ENCODE results near the gene ZNF302.
"Not testable (repeated sequence)": the region's sequence is repeated elsewhere in the genome, so short reads cannot be mapped to it uniquely, and the experiment has no call there.

Gene ZNF302

DNA sequence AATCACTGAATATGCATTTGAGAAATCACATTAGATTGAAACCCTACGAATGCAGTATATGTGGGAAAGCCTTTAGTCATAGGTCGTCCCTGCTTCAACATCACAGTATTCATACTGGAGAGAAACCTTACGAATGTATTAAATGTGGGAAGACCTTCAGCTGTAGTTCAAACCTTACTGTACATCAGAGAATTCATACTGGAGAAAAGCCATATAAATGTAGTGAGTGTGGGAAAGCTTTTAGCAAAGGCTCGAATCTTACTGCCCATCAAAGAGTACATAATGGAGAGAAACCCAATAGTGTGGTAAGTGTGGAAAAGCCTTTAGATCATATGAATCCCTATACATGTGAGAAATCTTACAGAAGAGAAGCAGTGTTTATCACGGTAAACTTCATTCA, 7.8 kb downstream of the ZNF302 start:
- Mint-ChIP-seq H3K9me3 (peaks cover 73% of the 10 kb centered on the region), H3K36me3 (ENCODE audit: low read depth) (peaks cover 47% of the 10 kb centered on the region)
- H3K4me3 Mint-ChIP-seq; H3K27ac Mint-ChIP-seq; H3K27me3 Mint-ChIP-seq (ENCODE audit: low read depth); H3K4me1 Mint-ChIP-seq (ENCODE audit: low read depth): not testable (repeated sequence)

DNA sequence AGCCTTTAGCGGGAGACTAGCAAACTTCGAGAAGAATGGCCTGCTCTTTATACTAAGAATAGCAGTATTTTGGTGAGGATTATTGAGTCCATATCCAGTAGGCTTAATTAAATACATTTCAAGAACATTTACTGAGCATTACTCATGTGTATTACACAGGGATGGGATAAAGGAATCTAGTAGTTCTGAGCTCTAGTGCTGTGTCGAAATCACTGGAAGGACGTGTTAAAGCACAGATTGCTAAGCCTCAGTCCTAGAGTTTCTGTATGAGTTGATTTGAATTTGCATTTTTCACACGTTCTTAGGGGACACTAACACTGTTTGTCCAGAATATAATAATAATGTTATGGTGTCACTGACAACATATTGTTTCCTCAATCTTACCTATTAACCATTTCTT, 9.0 kb downstream of the ZNF302 start:
- Mint-ChIP-seq H3K4me3 (no peak overlapping the region), H3K27ac (no peak overlapping the region), H3K36me3 (ENCODE audit: low read depth) (peaks cover 37% of the 10 kb centered on the region), H3K27me3 (ENCODE audit: low read depth) (no peaks in the 10 kb centered on the region), H3K9me3 (peaks cover 73% of the 10 kb centered on the region), H3K4me1 (ENCODE audit: low read depth) (no peaks in the 10 kb centered on the region)

DNA sequence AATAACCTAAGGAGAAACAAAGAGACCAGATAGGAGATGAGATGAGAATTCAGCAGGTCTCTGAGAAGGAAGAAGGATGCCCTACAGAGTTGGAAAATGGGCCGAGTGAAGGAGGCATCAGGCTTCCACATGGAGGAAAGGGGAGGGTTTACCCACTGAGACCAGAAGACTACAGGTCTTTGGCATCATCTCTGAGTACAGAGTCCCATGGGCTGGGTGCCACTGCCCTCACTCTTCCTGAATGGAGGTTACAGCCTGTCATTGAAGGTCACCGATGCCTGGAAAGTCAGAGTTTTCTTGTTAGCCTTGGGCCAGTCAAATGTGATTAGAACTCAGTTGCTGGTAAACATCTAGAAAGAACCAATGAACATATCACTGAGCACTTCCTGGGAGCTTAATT, 9.9 kb downstream of the ZNF302 start:
- Mint-ChIP-seq H3K4me1 (ENCODE audit: low read depth) (no peaks in the 10 kb centered on the region), H3K9me3 (peaks cover 75% of the 10 kb centered on the region), H3K27ac (no peak overlapping the region), H3K36me3 (ENCODE audit: low read depth) (peaks cover 30% of the 10 kb centered on the region), H3K4me3 (no peak overlapping the region), H3K27me3 (ENCODE audit: low read depth) (no peaks in the 10 kb centered on the region)

DNA sequence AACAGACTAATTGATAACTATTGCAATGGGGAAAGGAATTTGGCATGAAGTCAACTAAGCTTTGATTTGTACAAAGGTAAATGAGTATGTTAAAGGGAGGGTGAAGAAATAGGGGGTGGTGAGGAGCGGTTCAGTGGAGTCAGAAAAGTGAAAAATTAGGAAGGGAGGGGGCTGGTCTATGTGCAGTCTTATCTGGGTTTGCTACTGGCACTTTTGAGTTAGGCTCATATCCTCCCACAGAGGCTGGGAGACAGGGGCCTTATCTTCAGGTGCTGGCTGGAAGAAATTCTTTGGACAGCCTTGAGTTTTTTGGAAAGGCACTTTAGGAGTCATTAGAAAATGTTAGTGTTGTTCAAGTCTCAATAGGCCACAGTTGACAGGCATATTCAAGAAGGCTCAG, 11.1 kb downstream of the ZNF302 start:
- no peaks in the 10 kb centered on the region for H3K4me1 Mint-ChIP-seq (ENCODE audit: low read depth)
- no peak overlapping the region for H3K27ac Mint-ChIP-seq
- H3K36me3 Mint-ChIP-seq (ENCODE audit: low read depth), result peaks cover 20% of the 10 kb centered on the region
- peaks cover 68% of the 10 kb centered on the region for H3K9me3 Mint-ChIP-seq
- H3K27me3 Mint-ChIP-seq (ENCODE audit: low read depth), result no peaks in the 10 kb centered on the region
- H3K4me3 Mint-ChIP-seq, result no peak overlapping the region

DNA sequence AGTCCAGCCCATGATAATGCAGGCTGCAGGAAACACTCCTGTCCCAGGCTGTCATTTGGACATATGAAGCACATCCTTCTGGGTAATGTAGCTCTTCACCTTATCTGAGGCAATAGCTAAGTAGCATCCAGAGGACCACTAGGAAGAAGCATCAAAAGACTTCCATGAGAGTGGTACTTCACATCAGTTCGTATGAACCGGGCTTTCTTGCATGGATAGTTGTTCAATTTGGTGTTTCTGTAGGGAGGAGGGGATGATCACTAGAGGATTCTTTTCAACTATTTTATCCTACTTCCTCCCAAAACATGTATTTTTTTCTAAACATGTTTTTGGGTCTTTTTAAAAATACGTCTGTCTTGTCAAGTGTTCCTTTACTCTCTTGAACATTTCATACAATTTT, 12.9 kb downstream of the ZNF302 start:
- no peak overlapping the region for H3K27ac Mint-ChIP-seq
- peaks cover 7% of the 10 kb centered on the region for H3K36me3 Mint-ChIP-seq (ENCODE audit: low read depth)
- H3K27me3 Mint-ChIP-seq (ENCODE audit: low read depth), result no peaks in the 10 kb centered on the region
- peaks cover 62% of the 10 kb centered on the region for H3K9me3 Mint-ChIP-seq
- H3K4me1 Mint-ChIP-seq (ENCODE audit: low read depth), result no peaks in the 10 kb centered on the region
- no peak overlapping the region for H3K4me3 Mint-ChIP-seq

DNA sequence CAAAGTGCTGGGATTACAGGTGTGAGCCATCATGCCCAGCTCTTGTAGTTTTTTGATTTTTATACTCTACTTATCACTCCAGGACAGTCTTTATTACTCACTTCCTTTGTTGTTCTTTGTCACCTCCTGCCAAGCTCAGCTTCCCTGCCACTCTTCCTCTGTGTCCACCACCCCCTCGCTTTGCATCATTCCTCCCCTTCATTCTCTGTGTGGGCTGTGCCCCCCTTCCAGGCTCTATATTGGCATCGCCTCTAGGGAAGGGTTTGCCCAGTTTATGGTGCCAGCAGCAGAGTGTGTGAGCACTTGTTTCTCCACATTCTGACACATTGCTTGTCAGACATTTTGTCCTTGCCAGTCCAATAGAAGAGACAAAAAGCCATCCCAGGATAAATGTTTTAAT, 15.1 kb downstream of the ZNF302 start:
- peaks cover 1% of the 10 kb centered on the region for H3K36me3 Mint-ChIP-seq (ENCODE audit: low read depth)
- H3K27me3 Mint-ChIP-seq (ENCODE audit: low read depth), result no peaks in the 10 kb centered on the region
- H3K4me3 Mint-ChIP-seq, result no peak overlapping the region
- H3K4me1 Mint-ChIP-seq (ENCODE audit: low read depth), result no peaks in the 10 kb centered on the region
- peaks cover 40% of the 10 kb centered on the region for H3K9me3 Mint-ChIP-seq
- no peak overlapping the region for H3K27ac Mint-ChIP-seq

DNA sequence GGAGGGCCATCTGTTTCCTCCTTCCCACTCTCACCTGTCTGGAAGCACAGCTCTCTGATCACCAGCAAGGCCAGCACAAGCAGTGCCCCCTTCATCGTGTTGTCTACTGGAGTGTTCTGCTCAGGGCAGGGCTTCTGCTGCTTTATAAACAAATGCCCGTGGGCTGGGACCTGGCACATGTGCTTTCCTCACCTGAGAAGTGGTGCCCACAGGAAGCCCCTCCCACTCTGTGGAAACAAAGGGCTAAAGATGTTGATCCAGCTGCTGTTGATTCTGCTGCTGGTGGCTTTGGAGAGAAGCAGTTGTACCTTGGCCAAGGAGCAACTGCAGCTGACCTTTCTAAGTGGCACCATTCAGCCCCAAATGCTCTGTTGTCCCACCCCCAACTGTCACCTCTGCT, 30.2 kb downstream of the ZNF302 start:
- Mint-ChIP-seq H3K27ac (no peak overlapping the region), H3K27me3 (ENCODE audit: low read depth) (no peaks in the 10 kb centered on the region), H3K4me3 (no peak overlapping the region), H3K9me3 (peaks cover 22% of the 10 kb centered on the region), H3K36me3 (ENCODE audit: low read depth) (no peaks in the 10 kb centered on the region), H3K4me1 (ENCODE audit: low read depth) (peaks cover 1% of the 10 kb centered on the region)

DNA sequence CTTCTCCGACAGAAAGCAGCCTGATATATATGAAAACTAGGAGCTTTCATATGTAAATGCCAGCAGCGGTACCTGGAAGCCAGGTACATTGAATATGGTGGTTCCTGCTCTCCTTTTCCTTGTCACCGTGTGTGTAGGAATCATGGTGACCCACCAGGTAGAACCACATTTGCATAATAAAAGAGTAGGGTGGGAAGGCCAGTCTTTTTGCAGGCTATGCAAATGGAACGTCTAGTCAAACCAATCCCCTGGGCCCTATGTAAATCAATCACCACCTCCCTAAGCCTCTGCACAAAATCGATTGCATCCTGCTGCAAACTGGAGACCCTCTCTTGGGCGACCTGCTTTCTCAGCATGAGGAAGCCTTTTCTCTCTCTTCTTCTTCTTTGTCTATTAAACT, 34.4 kb downstream of the ZNF302 start:
- no peak overlapping the region for H3K4me3 Mint-ChIP-seq
- peaks cover 5% of the 10 kb centered on the region for H3K36me3 Mint-ChIP-seq (ENCODE audit: low read depth)
- H3K27me3 Mint-ChIP-seq (ENCODE audit: low read depth), result no peaks in the 10 kb centered on the region
- peaks cover 32% of the 10 kb centered on the region for H3K9me3 Mint-ChIP-seq
- no peak overlapping the region for H3K27ac Mint-ChIP-seq
- peaks cover 1% of the 10 kb centered on the region for H3K4me1 Mint-ChIP-seq (ENCODE audit: low read depth)

DNA sequence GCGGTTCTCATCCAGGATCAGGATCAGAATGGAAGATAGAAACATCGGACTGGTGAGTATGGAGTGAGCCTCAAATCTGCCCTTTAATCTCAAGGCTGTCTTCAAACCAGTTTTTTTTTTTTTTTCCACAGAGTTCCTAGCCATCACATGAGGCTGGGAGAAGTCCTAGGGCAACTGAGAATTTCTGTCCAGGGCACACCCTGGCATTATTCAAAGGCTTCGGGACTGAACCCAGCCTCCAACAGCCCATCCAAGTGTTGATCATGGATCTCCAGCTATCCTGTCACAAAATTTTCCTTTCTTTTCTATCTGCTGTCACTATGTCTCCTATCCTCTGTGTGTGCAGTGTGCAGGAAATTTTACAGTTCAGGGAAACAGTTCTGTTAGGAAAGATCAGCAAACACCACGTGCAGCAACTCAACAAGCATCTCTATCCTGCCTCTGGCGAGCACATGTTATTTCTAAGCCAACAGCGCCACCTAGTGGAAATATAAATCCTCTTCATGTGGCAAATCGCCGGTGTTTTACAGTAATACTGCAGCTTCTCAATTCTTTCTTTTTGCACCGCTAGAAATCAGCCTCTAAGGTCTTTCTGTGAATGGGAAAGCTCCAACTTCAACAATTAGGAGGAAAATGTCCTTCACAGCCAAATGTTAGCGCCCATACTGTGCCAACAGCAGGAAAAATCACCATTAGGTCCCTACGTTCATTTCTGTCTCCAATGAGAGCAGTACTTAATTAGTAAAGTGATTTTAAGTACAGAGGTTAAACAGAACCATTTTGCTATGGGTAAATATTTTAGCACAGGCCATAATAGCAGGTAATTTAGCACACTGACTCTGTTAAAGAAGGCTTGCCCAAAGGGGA, 35.1 kb downstream of the ZNF302 start:
- Mint-ChIP-seq H3K27me3 (ENCODE audit: low read depth) (no peaks in the 10 kb centered on the region), H3K36me3 (ENCODE audit: low read depth) (peaks cover 5% of the 10 kb centered on the region), H3K4me1 (ENCODE audit: low read depth) (peaks cover 1% of the 10 kb centered on the region)

DNA sequence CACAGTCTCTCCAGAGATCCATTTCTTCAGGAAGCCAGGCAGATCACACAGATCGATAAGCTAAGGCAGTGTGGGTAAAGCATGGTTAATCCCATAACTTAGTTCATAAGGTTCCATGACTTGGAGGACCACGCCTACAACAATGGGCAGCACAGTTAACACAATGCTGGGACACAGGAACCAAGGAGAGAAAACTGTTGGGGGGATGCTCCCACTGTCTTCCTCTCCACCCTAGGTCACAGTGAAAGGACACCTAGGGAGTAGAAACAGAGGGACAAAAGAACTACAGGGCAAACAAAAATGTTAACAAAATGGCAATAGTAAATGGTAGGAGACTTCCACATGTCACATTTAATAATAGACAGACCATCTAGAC, 35.8 kb downstream of the ZNF302 start:
- Mint-ChIP-seq H3K27me3 (ENCODE audit: low read depth) (no peaks in the 10 kb centered on the region), H3K9me3 (peaks cover 32% of the 10 kb centered on the region), H3K4me3 (no peak overlapping the region), H3K27ac (no peak overlapping the region), H3K4me1 (ENCODE audit: low read depth) (peaks cover 1% of the 10 kb centered on the region), H3K36me3 (ENCODE audit: low read depth) (peaks cover 5% of the 10 kb centered on the region)

More for the DNA sequence above, 35.1 kb downstream of the ZNF302 start:
- Mint-ChIP-seq H3K4me3 (no peak overlapping the region), H3K27ac (no peak overlapping the region), H3K9me3 (peaks cover 32% of the 10 kb centered on the region)

DNA sequence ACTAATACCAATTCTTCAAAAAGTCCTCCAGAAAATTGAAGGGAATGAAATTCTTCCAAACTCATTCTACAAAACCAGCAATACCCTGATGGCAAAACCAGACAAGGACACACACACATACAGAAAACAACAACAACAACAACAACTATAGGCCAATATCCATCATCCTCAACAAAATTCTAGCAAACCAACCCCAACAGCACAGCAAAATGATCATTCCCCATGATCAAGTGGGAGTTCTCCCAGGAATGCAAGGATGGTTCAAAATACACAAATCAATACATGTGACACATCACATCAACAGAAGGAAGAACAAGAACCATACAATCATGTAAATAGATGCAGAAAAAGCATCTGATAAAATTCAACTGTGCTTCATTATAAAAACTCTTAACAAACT, 37.9 kb downstream of the ZNF302 start:
- H3K27ac Mint-ChIP-seq, result no peak overlapping the region
- H3K4me3 Mint-ChIP-seq, result no peak overlapping the region
- no peaks in the 10 kb centered on the region for H3K27me3 Mint-ChIP-seq (ENCODE audit: low read depth)
- peaks cover 5% of the 10 kb centered on the region for H3K36me3 Mint-ChIP-seq (ENCODE audit: low read depth)
- peaks cover 32% of the 10 kb centered on the region for H3K9me3 Mint-ChIP-seq
- H3K4me1 Mint-ChIP-seq (ENCODE audit: low read depth), result peaks cover 1% of the 10 kb centered on the region

DNA sequence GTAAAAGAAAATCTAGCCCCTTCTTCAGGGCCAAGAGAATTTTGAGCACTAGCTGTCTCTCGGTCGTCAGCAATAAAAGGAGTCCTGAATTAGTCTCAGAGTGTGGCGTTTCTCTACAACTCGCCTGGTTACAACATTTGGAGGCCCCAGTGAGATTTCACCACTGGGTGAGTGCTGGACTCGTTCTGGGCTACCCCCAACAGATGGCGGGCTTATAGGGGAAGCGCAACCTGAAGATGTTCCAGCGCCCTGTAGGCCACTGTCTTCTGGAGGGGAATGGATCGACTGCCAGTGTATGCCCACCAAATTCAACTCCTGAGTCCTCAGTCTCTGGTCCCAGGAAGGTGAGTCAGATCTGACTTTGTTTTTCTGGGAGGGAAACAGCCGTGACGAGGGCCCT, 44.9 kb downstream of the ZNF302 start:
- H3K36me3 Mint-ChIP-seq (ENCODE audit: low read depth), result no peaks in the 10 kb centered on the region
- H3K4me1 Mint-ChIP-seq (ENCODE audit: low read depth), result no peaks in the 10 kb centered on the region
- no peak overlapping the region for H3K4me3 Mint-ChIP-seq
- peaks cover 7% of the 10 kb centered on the region for H3K27me3 Mint-ChIP-seq (ENCODE audit: low read depth)
- H3K27ac Mint-ChIP-seq, result no peak overlapping the region
- no peaks in the 10 kb centered on the region for H3K9me3 Mint-ChIP-seq

DNA sequence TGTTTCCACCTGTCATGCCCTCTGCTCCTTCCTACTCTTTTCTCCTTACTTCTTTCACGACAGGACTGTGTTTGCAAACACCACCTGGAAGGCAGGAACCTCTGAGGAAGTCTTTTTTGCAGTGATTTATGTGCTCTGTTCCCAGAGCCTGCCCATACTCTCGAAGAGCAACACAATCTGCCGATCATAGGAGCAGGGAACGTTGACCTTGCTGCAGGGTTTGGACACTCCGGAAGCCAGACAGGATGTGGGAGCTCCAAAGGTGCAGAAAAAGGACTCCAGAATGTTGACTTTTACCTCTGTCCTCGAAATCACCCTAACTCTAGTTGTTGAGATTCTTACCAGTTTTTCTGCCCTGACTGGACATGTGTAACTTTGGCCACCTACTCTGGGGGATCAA, 47.9 kb downstream of the ZNF302 start:
- H3K9me3 Mint-ChIP-seq, result no peaks in the 10 kb centered on the region
- peaks cover 12% of the 10 kb centered on the region for H3K27me3 Mint-ChIP-seq (ENCODE audit: low read depth)
- no peaks in the 10 kb centered on the region for H3K36me3 Mint-ChIP-seq (ENCODE audit: low read depth)
- H3K4me1 Mint-ChIP-seq (ENCODE audit: low read depth), result no peaks in the 10 kb centered on the region
- H3K27ac Mint-ChIP-seq, result no peak overlapping the region
- H3K4me3 Mint-ChIP-seq, result no peak overlapping the region

DNA sequence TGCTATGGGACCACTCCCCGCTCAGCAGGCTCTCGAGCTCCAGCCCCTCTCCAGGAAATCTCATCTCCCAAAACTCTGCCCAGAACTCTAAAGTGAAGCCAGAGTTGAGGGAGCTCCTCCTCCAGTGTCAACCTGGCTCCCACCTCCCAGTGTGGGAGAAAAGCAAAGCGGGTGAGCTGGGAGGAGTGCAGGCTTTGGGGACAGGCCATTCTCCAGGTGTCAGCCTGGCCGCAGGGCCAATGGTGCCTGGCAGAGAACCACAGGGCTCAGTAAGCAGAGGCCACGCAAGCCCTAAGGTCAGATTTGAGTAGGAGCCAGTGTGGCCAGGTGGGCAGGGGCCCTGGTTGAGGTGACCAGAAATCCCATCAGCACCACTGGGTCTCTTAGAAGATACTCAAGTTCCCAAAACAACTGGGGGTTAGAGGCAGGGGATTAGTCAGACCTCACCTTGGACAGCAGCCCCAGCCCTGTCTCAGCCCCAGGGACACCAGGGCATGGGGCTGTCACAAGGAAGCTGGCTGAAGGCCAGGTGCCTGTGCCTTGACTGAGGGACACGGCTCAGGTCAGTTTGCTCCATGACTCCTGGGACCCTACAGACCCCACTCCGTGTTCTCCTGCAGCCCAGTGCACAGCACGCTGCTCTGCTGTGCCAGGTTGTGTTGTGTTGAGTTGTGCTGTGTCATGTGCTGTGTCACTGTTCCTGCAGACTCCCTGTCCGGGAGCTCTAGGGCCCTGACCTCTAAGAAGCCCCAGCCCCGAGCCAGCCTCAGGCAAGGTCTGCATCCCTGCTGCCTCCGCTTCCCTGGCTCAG, 53.7 kb downstream of the ZNF302 start:
- no peak overlapping the region for H3K4me3 Mint-ChIP-seq
- peaks cover 22% of the 10 kb centered on the region for H3K4me1 Mint-ChIP-seq (ENCODE audit: low read depth)
- H3K36me3 Mint-ChIP-seq (ENCODE audit: low read depth), result peaks cover 11% of the 10 kb centered on the region
- H3K27ac Mint-ChIP-seq, result peak overlapping the region; percentile 65
- H3K9me3 Mint-ChIP-seq, result peaks cover 12% of the 10 kb centered on the region
- peaks cover 10% of the 10 kb centered on the region for H3K27me3 Mint-ChIP-seq (ENCODE audit: low read depth)

DNA sequence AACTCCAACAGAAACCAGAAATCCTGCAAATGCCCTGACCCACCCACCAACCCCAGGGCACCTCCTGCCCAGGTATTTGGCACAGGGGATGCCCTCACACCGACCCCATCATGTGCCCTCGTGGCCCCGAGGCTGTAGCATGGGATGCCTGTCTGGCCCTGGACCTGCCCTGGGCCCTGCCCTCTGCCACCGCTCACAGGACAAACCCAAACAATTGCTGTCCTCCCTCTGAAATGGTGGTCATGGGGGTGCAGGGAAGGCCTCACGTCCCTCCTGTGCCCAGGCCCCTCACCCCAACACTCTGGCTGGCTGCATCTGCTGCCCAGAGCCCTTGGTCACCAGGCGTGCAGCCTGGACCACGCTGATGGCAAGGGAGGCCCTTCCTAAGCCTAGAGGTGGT, 54.5 kb downstream of the ZNF302 start:
- H3K4me1 Mint-ChIP-seq (ENCODE audit: low read depth), result peaks cover 22% of the 10 kb centered on the region
- peaks cover 17% of the 10 kb centered on the region for H3K9me3 Mint-ChIP-seq
- peaks cover 7% of the 10 kb centered on the region for H3K27me3 Mint-ChIP-seq (ENCODE audit: low read depth)
- H3K36me3 Mint-ChIP-seq (ENCODE audit: low read depth), result peaks cover 15% of the 10 kb centered on the region
- no peak overlapping the region for H3K4me3 Mint-ChIP-seq
- peak overlapping the region; percentile 65 for H3K27ac Mint-ChIP-seq

Data from T-helper 1 cell treated with Interleukin-12 subunit alpha and Interleukin-12 subunit beta and Interleukin-4 antibody, amounts not matched to agents 30 μg/mL and 1 μg/mL, for 36 hours (primary cell).